ENCODE measurements around the gene SCAPER. TPM values are rescaled to one million over a fixed set of nuclear protein-coding genes. Genes with fewer than 3 reads are reported as not detected.

The SCAPER gene
- total RNA-seq, 1 experiment from 2014 or later = 7.4 TPM

DNA sequence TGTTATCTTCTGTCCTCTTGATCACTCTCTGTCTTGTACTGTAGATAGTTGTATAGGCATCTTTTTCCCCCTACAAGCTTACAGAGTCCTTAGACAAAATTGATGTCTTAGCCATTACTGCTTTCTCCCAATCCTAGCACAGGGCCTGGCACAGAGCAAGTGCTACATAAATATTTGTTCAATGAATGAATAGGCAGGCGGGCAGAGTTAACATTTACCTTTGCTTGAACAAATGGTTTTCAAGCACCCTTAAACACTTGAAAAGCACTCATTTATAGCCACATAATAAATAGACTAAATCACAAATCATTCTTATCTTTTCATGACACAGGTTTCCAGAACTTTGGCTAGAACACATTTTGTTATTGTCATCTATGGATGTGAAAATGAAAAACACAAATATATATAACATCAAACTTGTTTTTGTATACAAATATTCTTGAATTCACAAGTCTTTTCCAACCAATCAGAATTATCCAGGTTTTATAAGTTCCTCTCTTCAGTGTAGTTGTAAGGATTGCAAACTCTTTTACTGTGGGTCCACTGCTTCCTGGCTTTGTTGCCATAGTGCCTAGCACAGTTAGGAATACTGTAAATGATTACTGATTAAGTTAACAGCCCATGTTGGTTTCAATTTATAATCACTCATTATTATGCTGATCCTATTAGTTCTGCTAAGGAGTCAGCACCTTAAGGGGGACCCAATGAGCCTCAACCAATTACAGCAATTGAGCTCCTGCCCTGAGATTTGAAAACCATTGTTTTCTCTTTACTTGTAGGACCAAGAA is 506.6 kb downstream of the SCAPER start:
- no peaks in the 10 kb centered on the region for H3K79me2 ChIP-seq (ENCODE audit: insufficient read depth, low read length)
- H3K14ac ChIP-seq (ENCODE audit: insufficient read depth, low read length) = no peak overlapping the region
- no peak overlapping the region for H3K18ac ChIP-seq (ENCODE audit: insufficient read length, low read depth, low read length)
- H2BK15ac ChIP-seq (ENCODE audit: low read depth, low read length) = no peak overlapping the region
- no peak overlapping the region for H3K4me2 ChIP-seq (ENCODE audit: insufficient read depth, insufficient read length, low read length)
- no peak overlapping the region for H4K91ac ChIP-seq (ENCODE audit: insufficient read length, low read depth, low read length)
- H3K4me3 Mint-ChIP-seq = no peak overlapping the region
- H3K27ac ChIP-seq (ENCODE audit: insufficient read length, low read depth, low read length) = no peak overlapping the region
- H4K5ac ChIP-seq (ENCODE audit: insufficient read length, low read depth, low read length) = no peak overlapping the region
- no peak overlapping the region for H3K56ac ChIP-seq (ENCODE audit: insufficient read length, low read depth, low read length)
- no peaks in the 10 kb centered on the region for H3K27me3 Mint-ChIP-seq (ENCODE audit: low read depth)
- H3K27ac Mint-ChIP-seq = no peak overlapping the region
- H3K9ac ChIP-seq (ENCODE audit: extremely low read depth, insufficient read length, low read length) = no peak overlapping the region
- WGBS (ENCODE audit: extremely low coverage, insufficient read length, low lambda C conversion rate) = no CpG with 5 or more reads among the region's 1 CpG
- no peak overlapping the region for H2BK120ac ChIP-seq (ENCODE audit: low read depth, low read length, poor library complexity, severe bottlenecking)
- no peak overlapping the region for H3K23ac ChIP-seq (ENCODE audit: insufficient read length, low read depth, low read length)
- no peak overlapping the region for H2BK12ac ChIP-seq (ENCODE audit: insufficient read length, low read depth, low read length)
- no peak overlapping the region for H2BK20ac ChIP-seq (ENCODE audit: low read depth, low read length, poor library complexity, severe bottlenecking)
- TF ChIP-seq, protein P1, sequence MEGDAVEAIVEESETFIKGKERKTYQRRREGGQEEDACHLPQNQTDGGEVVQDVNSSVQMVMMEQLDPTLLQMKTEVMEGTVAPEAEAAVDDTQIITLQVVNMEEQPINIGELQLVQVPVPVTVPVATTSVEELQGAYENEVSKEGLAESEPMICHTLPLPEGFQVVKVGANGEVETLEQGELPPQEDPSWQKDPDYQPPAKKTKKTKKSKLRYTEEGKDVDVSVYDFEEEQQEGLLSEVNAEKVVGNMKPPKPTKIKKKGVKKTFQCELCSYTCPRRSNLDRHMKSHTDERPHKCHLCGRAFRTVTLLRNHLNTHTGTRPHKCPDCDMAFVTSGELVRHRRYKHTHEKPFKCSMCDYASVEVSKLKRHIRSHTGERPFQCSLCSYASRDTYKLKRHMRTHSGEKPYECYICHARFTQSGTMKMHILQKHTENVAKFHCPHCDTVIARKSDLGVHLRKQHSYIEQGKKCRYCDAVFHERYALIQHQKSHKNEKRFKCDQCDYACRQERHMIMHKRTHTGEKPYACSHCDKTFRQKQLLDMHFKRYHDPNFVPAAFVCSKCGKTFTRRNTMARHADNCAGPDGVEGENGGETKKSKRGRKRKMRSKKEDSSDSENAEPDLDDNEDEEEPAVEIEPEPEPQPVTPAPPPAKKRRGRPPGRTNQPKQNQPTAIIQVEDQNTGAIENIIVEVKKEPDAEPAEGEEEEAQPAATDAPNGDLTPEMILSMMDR (conservative IDR thresholded peaks at IDR 0.05) = no peak
- H3K27me3 ChIP-seq (ENCODE audit: insufficient read depth, low read length) = no peaks in the 10 kb centered on the region
- H3K9me3 ChIP-seq (ENCODE audit: control insufficient read depth, low read depth, low read length) = no peaks in the 10 kb centered on the region
- H3K4me1 ChIP-seq (ENCODE audit: insufficient read depth, low read length) = peaks cover 3% of the 10 kb centered on the region; the same call in 1 of the 2 replicates
- H3K4me1 Mint-ChIP-seq = peaks cover 15% of the 10 kb centered on the region in 2 experiments
- peaks cover 0 to 1% (median 0%) of the 10 kb centered on the region in 3 experiments; a peak in 1 of 7 replicates for H3K36me3 Mint-ChIP-seq (ENCODE audit: insufficient read depth in 1 of 3, low read depth in 3 of 3)
- no peaks in the 10 kb centered on the region for H4K20me1 ChIP-seq (ENCODE audit: control insufficient read depth, insufficient read depth, insufficient read length)
- H3K79me1 ChIP-seq (ENCODE audit: insufficient read depth, low read depth, low read length, poor library complexity, severe bottlenecking) = no peaks in the 10 kb centered on the region
- no peak overlapping the region for H2AFZ ChIP-seq (ENCODE audit: low read length)
- H3K9me3 Mint-ChIP-seq = no peaks in the 10 kb centered on the region
- H2BK5ac ChIP-seq (ENCODE audit: insufficient read length, low read length) = no peak overlapping the region
- H3K4ac ChIP-seq (ENCODE audit: low read depth, low read length) = no peak overlapping the region
- DNase-seq = no peak
- H3K23me2 ChIP-seq (ENCODE audit: insufficient read length, low read depth, low read length, poor library complexity, severe bottlenecking) = no peaks in the 10 kb centered on the region
- H2AK5ac ChIP-seq (ENCODE audit: insufficient read length, low read length) = no peak overlapping the region
- H3T11ph ChIP-seq (ENCODE audit: low read length) = no peak overlapping the region
- H4K8ac ChIP-seq (replicated peaks; ENCODE audit: insufficient read length, low read depth, low read length) = no peak overlapping the region

Measured in H9 (cell line).